Ureter (tissue), 1 donor: ENCODE results near the gene CCDC183. TPM values are rescaled to one million over a fixed set of nuclear protein-coding genes. Genes with fewer than 3 reads are reported as not detected.
"Not testable (repeated sequence)": the region's sequence is repeated elsewhere in the genome, so short reads cannot be mapped to it uniquely, and the experiment has no call there.

Experiments
- DNase-seq: peaks from one replicate; pipeline ENCODE4 v3.0.0-alpha.2; 2020; ENCODE audit warnings: low spot score
- total RNA-seq: library from RNA; stranded (reverse); gene quantifications from one replicate; pipeline ENCODE4 v1.2.4, GENCODE V29; 2023
- donor health status: DM: yes; HTN: yes; CAD: no.

CCDC183 gene
- total RNA-seq, 1 donor from 2014 or later, result 0.18 TPM

- DNase-seq, result no peak
These were observed 42.4 kb downstream of the CCDC183 start for GRCh38 chr9:136838314-136839228.

DNA sequence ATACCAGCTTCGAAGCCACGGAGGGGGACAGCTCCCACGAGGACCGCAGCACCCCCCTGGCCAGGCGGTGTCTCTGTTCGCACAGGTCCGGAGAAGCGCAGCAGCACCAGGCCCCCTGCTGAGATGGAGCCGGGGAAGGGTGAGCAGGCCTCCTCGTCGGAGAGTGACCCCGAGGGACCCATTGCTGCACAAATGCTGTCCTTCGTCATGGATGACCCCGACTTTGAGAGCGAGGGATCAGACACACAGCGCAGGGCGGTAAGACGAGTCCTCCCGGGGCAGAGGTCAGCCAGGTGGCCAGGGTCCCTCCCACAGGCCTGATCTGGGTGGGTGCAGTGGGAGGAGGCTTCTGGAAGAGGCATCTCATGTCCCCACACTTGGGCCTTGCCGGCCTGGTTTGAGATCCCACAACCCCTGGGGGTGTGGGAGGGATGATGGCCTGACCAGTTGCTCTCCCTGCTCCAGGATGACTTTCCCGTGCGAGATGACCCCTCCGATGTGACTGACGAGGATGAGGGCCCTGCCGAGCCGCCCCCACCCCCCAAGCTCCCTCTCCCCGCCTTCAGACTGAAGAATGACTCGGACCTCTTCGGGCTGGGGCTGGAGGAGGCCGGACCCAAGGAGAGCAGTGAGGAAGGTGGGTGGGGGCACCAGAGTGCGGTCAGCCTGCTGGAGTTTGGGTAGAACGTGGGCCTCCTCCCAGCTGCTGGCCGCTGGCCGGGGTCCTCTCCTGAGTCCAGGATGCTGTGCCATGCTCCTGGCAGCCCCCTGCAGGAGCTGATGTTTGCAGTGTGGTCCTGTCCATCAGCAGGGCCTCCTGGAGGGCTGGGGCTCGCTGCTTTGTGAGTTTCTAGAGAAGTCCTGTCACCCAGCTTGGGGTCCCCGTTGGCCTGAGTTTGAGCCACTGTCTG is 43.3 kb downstream of the CCDC183 start:
- DNase-seq, result no peak

GRCh38 chr9:136840140-136840876 is 44.2 kb downstream of the CCDC183 start:
- DNase-seq, result no peak

GRCh38 chr9:136840877-136841645 is 44.9 kb downstream of the CCDC183 start:
- no peak for DNase-seq

- not testable (repeated sequence) for DNase-seq
These were observed 45.7 kb downstream of the CCDC183 start for GRCh38 chr9:136841646-136842379.

DNA sequence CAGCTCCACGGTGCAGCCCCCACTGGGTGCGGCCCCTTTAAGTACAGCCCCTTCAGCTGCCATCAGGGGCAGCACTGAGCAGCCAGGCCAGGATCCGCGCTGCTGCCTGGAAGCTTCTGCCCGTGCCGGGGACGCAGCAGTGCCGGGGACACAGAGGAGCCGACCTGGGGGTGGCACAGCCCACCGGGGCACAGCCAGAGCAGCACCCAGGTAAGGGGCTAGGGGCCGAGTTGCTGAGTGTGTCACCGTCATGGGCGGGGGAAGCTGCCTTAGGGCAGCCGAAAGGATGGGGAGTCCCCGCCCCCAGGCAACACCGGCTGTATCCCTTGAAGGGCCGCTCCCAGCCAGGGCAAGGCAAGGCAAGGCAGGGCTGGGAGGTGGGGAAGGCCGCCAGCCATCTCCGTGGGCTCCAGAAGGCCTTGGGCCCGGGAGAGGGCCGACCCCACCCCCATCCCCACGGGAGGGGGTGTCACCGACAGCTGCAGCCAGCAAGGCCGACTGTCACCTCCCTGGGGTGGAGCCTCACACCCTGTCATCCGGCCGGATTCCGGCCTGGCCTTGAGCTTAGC is 46.3 kb downstream of the CCDC183 start, which contains the start of gene AJM1:
AJM1 (plus strand) TSS at position 99 of the 569 bp plus-strand sequence. CDS start 1,937 bp downstream, outside the sequence.
- DNase-seq, result peak; percentile 70

- not testable (repeated sequence) for DNase-seq
These were observed 47.1 kb downstream of the CCDC183 start for GRCh38 chr9:136843159-136843800.

GRCh38 chr9:136843801-136844740 is 47.9 kb downstream of the CCDC183 start:
- DNase-seq, result not testable (repeated sequence)

- DNase-seq, result no peak
These were observed 48.8 kb downstream of the CCDC183 start for GRCh38 chr9:136844761-136845464.

DNA sequence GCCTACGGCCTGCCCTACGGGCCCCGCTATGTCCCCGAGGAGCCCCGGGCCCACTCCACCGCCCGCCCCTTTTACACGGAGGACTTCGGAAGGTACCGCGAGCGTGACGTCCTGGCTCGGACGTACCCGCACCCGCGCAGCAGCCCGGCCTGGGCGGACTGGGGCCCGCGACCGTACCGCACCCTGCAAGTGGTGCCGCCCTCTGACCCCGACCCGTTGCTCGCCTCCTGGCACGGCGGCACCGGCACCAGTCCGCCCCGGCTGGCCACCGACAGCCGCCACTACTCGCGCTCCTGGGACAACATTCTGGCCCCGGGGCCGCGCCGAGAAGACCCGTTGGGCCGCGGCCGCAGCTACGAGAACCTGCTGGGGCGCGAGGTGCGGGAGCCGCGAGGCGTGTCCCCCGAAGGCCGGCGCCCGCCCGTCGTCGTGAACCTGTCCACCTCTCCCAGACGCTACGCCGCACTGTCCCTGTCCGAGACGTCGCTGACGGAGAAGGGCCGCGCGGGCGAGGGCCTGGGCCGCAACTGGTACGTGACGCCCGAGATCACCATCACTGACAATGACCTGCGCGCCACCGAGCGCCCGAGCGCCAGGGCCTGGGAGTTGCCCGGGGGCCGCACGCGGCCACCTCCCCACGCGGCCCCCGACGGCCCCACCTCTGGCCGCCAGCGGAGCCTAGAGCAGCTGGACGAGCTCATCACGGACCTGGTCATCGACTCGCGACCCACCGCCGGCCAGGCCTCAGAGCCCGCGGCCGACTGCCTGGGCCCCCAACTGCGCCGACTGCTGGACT is 49.5 kb downstream of the CCDC183 start:
- no peak for DNase-seq

- DNase-seq, result no peak
These were observed 50.4 kb downstream of the CCDC183 start for GRCh38 chr9:136846376-136847087.

DNA sequence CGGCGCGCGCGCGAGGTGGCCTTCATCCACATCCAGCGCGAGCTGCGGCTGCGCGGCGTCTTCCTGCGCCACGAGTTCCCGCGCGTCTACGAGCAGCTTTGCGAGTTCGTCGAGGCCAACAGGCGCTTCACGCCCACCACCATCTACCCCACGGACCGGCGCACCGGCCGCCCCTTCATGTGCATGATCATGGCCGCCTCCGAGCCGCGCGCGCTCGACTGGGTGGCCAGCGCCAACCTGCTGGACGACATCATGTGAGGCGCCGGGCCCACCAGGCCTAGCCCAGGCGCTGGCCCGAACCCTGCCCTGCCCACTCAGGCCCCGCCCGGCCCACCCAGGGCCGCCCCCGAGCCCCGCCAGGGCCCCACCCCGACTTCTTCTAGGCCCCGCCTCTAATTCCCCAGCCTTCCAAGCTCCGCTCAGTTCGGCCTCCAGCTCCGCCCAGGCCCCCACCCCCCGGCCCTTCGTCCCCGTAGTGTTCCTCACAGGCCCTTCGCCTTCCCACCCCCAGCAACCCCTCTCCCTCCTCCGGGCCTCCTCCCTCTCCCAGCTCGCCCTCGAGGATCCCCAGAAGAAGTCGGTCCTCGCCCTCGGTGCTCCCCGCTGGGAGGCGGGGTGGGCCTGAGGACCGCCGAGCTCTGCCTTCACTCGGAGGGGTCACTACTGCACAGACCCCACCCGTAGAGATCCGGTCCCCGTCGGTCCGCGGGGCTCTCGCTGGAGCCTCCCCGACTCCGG is 51.1 kb downstream of the CCDC183 start:
- DNase-seq, result no peak

GRCh38 chr9:136847826-136848392 is 51.8 kb downstream of the CCDC183 start:
- DNase-seq, result peak; percentile 85

- DNase-seq, result no peak
These were observed 52.4 kb downstream of the CCDC183 start for GRCh38 chr9:136848393-136849037.
